Tibial artery (tissue), 4 donors: ENCODE results near the gene OR1S2.

Source experiments
- DNase-seq, 2 donors: peaks; one replicate each; pipeline ENCODE4 v3.0.0-alpha.2; 2019
- H3K27ac ChIP-seq, 2 donors: fragments of 200-600 bp; sonication (generic) in 1 of 2; 1 replicate in 1 of 2; 2 replicates in 1 of 2; pipeline ENCODE4 v1.5.1; 2018 to 2019; ENCODE audit warnings: mild to moderate bottlenecking in 1 of 2
- H3K27me3 ChIP-seq, 2 donors: fragments of 200-600 bp; sonication (generic) in 1 of 2; one replicate each; pipeline versions ENCODE4 v1.5.1 to v1.6.0; 2016 to 2019
- H3K36me3 ChIP-seq, 3 donors: fragments of 200-600 bp; sonication (generic) in 2 of 3; one replicate each; pipeline ENCODE4 v1.5.1; 2016 to 2019; ENCODE audit warnings: mild to moderate bottlenecking in 2 of 3
- H3K4me1 ChIP-seq, 4 donors: fragments of 200-600 bp; sonication (generic) in 2 of 4; 1 replicate in 3 of 4; 2 replicates in 1 of 4; pipeline ENCODE4 v1.5.1; 2016 to 2019
- H3K4me3 ChIP-seq, 2 donors: fragments of 200-600 bp; sonication (generic) in 1 of 2; 1 replicate in 1 of 2; 2 replicates in 1 of 2; pipeline ENCODE4 v1.5.1; 2018 to 2019; ENCODE audit warnings: mild to moderate bottlenecking in 2 of 2
- H3K9me3 ChIP-seq, 3 donors: fragments of 200-600 bp; sonication (generic) in 1 of 3; one replicate each; pipeline ENCODE4 v1.5.1; 2016 to 2019
- intact Hi-C: fragments of 100-400 bp; cut with DNase I; formaldehyde crosslinking; loops from one replicate; pipeline ENCODE4 v1.15.0; 2023; ENCODE audit warnings: low total_unique reads
- TF ChIP-seq, protein P1 (sequence below), 2 experiments: fragments of 200-600 bp in 1 of 2; fragments of 450-650 bp in 1 of 2; IDR thresholded peaks; one replicate each; pipeline ENCODE4 v1.5.1; 2017 to 2019; ENCODE audit warnings: antibody characterized with exemption in 2 of 2, mild to moderate bottlenecking in 1 of 2, moderate library complexity in 1 of 2

The OR1S2 gene

DNA sequence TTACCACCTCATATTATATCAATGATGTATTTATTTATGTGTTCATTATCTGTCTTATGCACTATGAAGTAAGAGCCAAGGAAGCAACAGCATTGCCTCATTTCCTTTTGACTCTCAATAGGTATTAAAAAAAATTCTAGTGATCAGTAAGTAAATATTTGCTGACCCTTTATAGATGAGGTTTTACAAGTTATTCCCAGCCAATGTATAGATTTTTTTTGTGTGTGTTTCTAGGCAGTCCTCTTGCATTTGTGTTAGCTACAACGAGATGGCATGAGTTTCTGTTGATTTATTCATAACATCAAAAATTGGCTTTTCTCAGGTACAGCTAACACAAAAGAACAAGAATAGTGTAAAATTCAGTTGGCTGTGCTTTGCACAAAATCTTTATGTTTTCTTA lies 4.7 kb downstream of the OR1S2 start:
- Histone ChIP-seq H3K27ac (no peak overlapping the region), H3K4me1 (no peaks in the 10 kb centered on the region), H3K4me3 (no peak overlapping the region), H3K36me3 (no peaks in the 10 kb centered on the region), H3K27me3 (no peaks in the 10 kb centered on the region), H3K9me3 (peaks cover 0 to 3% (median 0%) of the 10 kb centered on the region in 3 donors)
- TF ChIP-seq, protein P1, sequence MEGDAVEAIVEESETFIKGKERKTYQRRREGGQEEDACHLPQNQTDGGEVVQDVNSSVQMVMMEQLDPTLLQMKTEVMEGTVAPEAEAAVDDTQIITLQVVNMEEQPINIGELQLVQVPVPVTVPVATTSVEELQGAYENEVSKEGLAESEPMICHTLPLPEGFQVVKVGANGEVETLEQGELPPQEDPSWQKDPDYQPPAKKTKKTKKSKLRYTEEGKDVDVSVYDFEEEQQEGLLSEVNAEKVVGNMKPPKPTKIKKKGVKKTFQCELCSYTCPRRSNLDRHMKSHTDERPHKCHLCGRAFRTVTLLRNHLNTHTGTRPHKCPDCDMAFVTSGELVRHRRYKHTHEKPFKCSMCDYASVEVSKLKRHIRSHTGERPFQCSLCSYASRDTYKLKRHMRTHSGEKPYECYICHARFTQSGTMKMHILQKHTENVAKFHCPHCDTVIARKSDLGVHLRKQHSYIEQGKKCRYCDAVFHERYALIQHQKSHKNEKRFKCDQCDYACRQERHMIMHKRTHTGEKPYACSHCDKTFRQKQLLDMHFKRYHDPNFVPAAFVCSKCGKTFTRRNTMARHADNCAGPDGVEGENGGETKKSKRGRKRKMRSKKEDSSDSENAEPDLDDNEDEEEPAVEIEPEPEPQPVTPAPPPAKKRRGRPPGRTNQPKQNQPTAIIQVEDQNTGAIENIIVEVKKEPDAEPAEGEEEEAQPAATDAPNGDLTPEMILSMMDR (IDR thresholded peaks at IDR 0.05), result no peak
- DNase-seq, result no peak
- intact Hi-C loops, result no loop called here

DNA sequence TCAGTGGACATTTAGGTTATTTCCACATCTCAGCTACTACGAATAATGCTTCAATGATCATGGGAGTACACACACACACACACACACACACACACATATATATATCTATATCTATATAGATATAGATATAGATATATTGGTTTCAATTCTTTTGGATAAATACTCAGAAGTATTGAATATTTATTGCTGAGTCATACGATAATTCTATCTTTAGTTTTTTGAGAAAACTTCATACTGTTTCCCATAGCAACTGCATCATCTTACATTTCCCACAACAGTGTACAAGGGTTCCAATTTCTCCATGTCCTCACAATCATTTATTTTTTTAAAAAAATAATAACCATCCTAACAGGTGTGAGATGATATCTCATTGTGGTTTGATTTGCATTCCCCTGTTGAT lies 8.0 kb downstream of the OR1S2 start:
- intact Hi-C loops, result no loop called here

DNA sequence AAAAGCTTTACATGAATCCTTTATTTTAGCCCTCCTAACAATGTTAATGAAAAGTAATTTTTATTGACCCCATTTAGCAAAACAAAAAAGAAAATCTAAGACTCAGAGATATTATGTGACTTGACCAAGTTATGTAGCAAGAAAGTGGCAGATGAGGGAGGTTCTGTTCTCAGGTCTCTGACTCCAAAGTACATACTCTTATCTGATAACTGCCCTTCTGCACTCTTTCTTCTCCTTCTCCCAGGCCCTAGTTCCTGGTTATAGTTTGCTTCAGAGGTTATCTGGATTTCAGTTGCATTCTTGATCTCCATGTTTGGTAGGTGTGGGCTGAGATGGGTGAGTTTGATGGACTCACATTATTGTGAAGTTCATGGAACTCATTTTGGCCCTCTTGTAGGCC lies 10.6 kb downstream of the OR1S2 start:
- DNase-seq, result no peak
- Histone ChIP-seq H3K27ac (no peak overlapping the region), H3K27me3 (no peaks in the 10 kb centered on the region), H3K36me3 (no peaks in the 10 kb centered on the region), H3K9me3 (peaks cover 0 to 3% (median 0%) of the 10 kb centered on the region in 3 donors), H3K4me3 (no peak overlapping the region), H3K4me1 (no peaks in the 10 kb centered on the region)
- intact Hi-C loops, result no loop called here
- TF ChIP-seq, protein P1 (IDR thresholded peaks at IDR 0.05), result no peak

More for the DNA sequence above, 8.0 kb downstream of the OR1S2 start:
- Histone ChIP-seq H3K27me3 (no peaks in the 10 kb centered on the region), H3K4me3 (no peak overlapping the region), H3K36me3 (no peaks in the 10 kb centered on the region), H3K9me3 (peaks cover 0 to 3% (median 0%) of the 10 kb centered on the region in 3 donors), H3K27ac (no peak overlapping the region), H3K4me1 (no peaks in the 10 kb centered on the region)
- DNase-seq, result no peak
- TF ChIP-seq, protein P1 (IDR thresholded peaks at IDR 0.05), result no peak

DNA sequence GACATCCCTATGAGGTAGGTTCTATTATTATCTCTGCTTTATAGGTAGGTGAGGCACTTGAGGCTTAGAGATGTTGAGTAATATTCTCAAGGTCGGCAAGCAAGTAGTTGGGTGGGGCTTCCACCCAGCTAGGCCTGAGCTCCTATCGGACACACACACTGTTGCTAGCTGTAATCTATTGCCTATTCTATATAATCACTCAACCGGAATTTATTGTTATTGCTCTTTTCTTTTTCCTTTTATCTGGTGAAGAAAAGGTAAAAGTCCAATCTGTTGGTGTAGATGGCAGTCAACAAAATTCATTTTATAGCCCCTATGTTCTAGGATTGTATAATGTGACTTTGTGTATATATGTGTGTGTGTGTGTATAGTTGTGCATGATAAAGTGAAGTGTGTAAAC lies 11.7 kb downstream of the OR1S2 start:
- no peaks in the 10 kb centered on the region for H3K9me3 ChIP-seq
- intact Hi-C loops, result no loop called here
- H3K27ac ChIP-seq, result no peak overlapping the region
- TF ChIP-seq, protein P1 (IDR thresholded peaks at IDR 0.05), result no peak
- no peak for DNase-seq
- no peak overlapping the region for H3K4me3 ChIP-seq
- H3K27me3 ChIP-seq, result no peaks in the 10 kb centered on the region
- H3K4me1 ChIP-seq, result no peaks in the 10 kb centered on the region
- no peaks in the 10 kb centered on the region for H3K36me3 ChIP-seq

DNA sequence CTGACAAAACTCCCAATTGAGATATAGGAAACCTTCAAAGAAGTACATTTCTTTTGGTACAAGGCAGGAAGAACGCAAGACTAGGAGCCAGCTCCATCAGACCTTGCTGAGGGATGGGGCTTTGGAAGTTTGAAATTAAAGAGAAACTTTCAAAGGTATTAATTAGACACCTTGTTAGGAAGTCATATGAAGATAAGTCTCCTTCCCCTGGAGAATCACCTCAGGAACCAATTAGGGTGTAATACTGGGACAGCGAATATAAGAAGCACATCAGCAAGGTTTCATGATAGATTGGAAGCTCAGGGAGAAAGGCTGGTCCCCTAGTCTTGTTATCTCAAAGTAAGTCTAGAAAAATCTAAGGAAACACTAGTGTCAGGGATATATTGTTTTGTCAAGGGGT lies 15.2 kb downstream of the OR1S2 start, which contains the start of gene OR9Q2:
TSS of gene OR9Q2 (plus strand) at position 301 of the 400 bp plus-strand sequence. CDS start 1,421 bp downstream, outside the sequence.
- intact Hi-C loops, result no loop called here
- no peaks in the 10 kb centered on the region for H3K9me3 ChIP-seq
- no peaks in the 10 kb centered on the region for H3K27me3 ChIP-seq
- no peak within 1 kb of the TSS for H3K27ac ChIP-seq
- no peak within 1 kb of the TSS for H3K4me3 ChIP-seq
- H3K4me1 ChIP-seq, result no peaks in the 10 kb centered on the region
- DNase-seq, result no peak
- H3K36me3 ChIP-seq, result no peaks in the 10 kb centered on the region
- TF ChIP-seq, protein P1 (IDR thresholded peaks at IDR 0.05), result no peak

DNA sequence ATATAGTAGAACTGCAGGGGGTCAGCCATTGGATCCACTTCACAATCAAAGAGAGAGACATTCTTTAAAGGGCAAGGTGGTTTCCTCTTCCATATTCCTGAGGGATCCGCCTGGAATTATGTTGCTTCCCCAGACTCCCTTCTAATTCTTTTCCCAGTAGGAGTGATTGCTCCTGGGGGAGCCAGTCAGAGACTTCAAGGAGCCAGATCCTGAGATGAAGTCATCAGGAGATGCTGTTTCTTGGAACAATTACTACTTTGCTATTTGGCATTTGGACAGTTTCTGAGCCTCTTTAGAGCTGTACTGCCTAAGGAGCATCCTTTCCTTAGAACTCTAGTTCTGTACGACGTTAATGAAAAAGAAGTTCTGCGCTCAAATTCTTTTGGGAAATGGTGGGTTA lies 17.0 kb downstream of the OR1S2 start:
- TF ChIP-seq, protein P1 (IDR thresholded peaks at IDR 0.05), result no peak
- intact Hi-C loops, result no loop called here
- Histone ChIP-seq H3K4me3 (no peak overlapping the region), H3K9me3 (no peaks in the 10 kb centered on the region), H3K4me1 (no peaks in the 10 kb centered on the region), H3K36me3 (no peaks in the 10 kb centered on the region), H3K27me3 (no peaks in the 10 kb centered on the region), H3K27ac (no peak overlapping the region)
- no peak for DNase-seq
